Keratinocyte (primary cell): Measurements from ENCODE around the gene CARD16. TPM values are rescaled to one million over a fixed set of nuclear protein-coding genes. Genes with fewer than 3 reads are reported as not detected.
A peak's percentile ranks its signal among the peaks of the same experiment; 100 is the strongest.
"Not testable (repeated sequence)": the region's sequence is repeated elsewhere in the genome, so short reads cannot be mapped to it uniquely, and the experiment has no call there.

ENCODE experiments used
- DNase-seq: peaks from one replicate; pipeline ENCODE4 v3.0.0-alpha.2; 2011; ENCODE audit warnings: low read depth, missing footprints, low spot score
- FAIRE-seq: peaks from 2 replicates; lab custom pipeline; 2011; peaks lifted over from hg19 to GRCh38; lab: Jason Lieb, UNC
- H2AFZ ChIP-seq: 2 replicates; pipeline ENCODE4 v1.6.0; 2012; ENCODE audit warnings: low read length, control low read depth, inconsistent platforms; ENCODE audit not compliant: control insufficient read depth
- H3K27ac ChIP-seq: 2 replicates; pipeline ENCODE4 v1.5.1; 2011; ENCODE audit warnings: low read length; ENCODE audit not compliant: control insufficient read depth, insufficient read depth
- H3K27me3 ChIP-seq: 3 replicates; pipeline ENCODE4 v1.6.0; 2011; ENCODE audit warnings: low read length; ENCODE audit not compliant: control insufficient read depth, insufficient read depth; ENCODE audit errors: extremely low read depth
- H3K36me3 ChIP-seq, 2 experiments: 2 replicates in 1 of 2; 3 replicates in 1 of 2; pipeline ENCODE4 v1.5.1; 2011; ENCODE audit warnings: low read length in 2 of 2, mild to moderate bottlenecking in 1 of 2; ENCODE audit not compliant: control insufficient read depth in 2 of 2, insufficient read depth in 2 of 2; ENCODE audit errors: extremely low read depth in 1 of 2
- H3K4me1 ChIP-seq: 3 replicates; pipeline ENCODE4 v1.5.1; 2011; ENCODE audit warnings: low read length; ENCODE audit not compliant: control insufficient read depth, insufficient read depth; ENCODE audit errors: extremely low read depth
- H3K4me2 ChIP-seq: 3 replicates; pipeline ENCODE4 v1.6.0; 2011; ENCODE audit warnings: low read depth, low read length; ENCODE audit not compliant: control insufficient read depth, insufficient read depth; ENCODE audit errors: extremely low read depth
- H3K4me3 ChIP-seq, 3 experiments: fragments of 200-600 bp in 1 of 3; sonication (generic) in 1 of 3; 2 replicates in 2 of 3; 3 replicates in 1 of 3; pipeline ENCODE4 v1.5.1; 2011 to 2016; ENCODE audit warnings: low read length in 3 of 3, mild to moderate bottlenecking in 3 of 3, control low read depth in 2 of 3, inconsistent platforms in 1 of 3, low read depth in 1 of 3, mixed read lengths in 1 of 3, mixed run types in 1 of 3, moderate library complexity in 1 of 3; ENCODE audit not compliant: control insufficient read depth in 2 of 3, insufficient read depth in 2 of 3; ENCODE audit errors: extremely low read depth in 1 of 3
- H3K79me2 ChIP-seq: 2 replicates; pipeline ENCODE4 v1.6.0; 2012; ENCODE audit warnings: low read length; ENCODE audit not compliant: control insufficient read depth, insufficient read depth
- H3K9ac ChIP-seq: 3 replicates; pipeline ENCODE4 v1.6.0; 2011; ENCODE audit warnings: low read length; ENCODE audit not compliant: control insufficient read depth, insufficient read depth; ENCODE audit errors: extremely low read depth
- H3K9me1 ChIP-seq: 3 replicates; pipeline ENCODE4 v1.6.0; 2011; ENCODE audit warnings: low read length; ENCODE audit not compliant: control insufficient read depth, insufficient read depth; ENCODE audit errors: extremely low read depth
- H3K9me3 ChIP-seq: 2 replicates; pipeline ENCODE4 v1.5.1; 2012; ENCODE audit warnings: low read depth, low read length; ENCODE audit not compliant: control insufficient read depth
- H4K20me1 ChIP-seq: 3 replicates; pipeline ENCODE4 v1.6.0; 2011; ENCODE audit warnings: low read length; ENCODE audit not compliant: control insufficient read depth, insufficient read depth; ENCODE audit errors: extremely low read depth
- EZH2 ChIP-seq: IDR thresholded peaks from one replicate; pipeline ENCODE4 v1.6.1; 2012; ENCODE audit warnings: inconsistent platforms, mild to moderate bottlenecking, low read length, moderate library complexity
- dilution Hi-C: fragments of 300-500 bp; cut with MboI; formaldehyde crosslinking; loops from one replicate; pipeline ENCODE4 v1.7.0; 2020; ENCODE audit warnings: low sequenced_read_pairs; ENCODE audit not compliant: extremely low pct_ligation_motif_present
- polyA plus RNA-seq, 5 experiments: library from polyadenylated mRNA; depleted of rRNA in 3 of 5; stranded (reverse) in 3 of 5; stranded (forward) in 1 of 5; unstranded in 1 of 5; fragments of >200 nt; gene quantifications; 1 replicate in 1 of 5; 2 replicates in 3 of 5; 3 replicates in 1 of 5; pipeline versions ENCODE4 v1.2.1 to v1.2.3, GENCODE V29; 2011 to 2012; ENCODE audit warnings: missing spikeins in 2 of 5, low read depth in 1 of 5, low replicate concordance in 1 of 5
- TF ChIP-seq, protein P1 (sequence below), 3 experiments: IDR thresholded peaks in 1 of 3; conservative IDR thresholded peaks in 1 of 3; optimal IDR thresholded peaks in 1 of 3; 2 replicates in 2 of 3; 3 replicates in 1 of 3; pipeline versions ENCODE3 to v1.5.1; 2011; ENCODE audit warnings: low read length in 3 of 3, mild to moderate bottlenecking in 3 of 3, moderate library complexity in 2 of 3, control low read depth in 1 of 3, inconsistent platforms in 1 of 3; ENCODE audit not compliant: insufficient read depth in 2 of 3; ENCODE audit errors: extremely low read depth in 1 of 3

The CARD16 gene
- polyA plus RNA-seq, 1 donor (not counting 4 experiments of a cell fraction or from before 2014, with no cell fraction given) = 16.6 TPM

DNA sequence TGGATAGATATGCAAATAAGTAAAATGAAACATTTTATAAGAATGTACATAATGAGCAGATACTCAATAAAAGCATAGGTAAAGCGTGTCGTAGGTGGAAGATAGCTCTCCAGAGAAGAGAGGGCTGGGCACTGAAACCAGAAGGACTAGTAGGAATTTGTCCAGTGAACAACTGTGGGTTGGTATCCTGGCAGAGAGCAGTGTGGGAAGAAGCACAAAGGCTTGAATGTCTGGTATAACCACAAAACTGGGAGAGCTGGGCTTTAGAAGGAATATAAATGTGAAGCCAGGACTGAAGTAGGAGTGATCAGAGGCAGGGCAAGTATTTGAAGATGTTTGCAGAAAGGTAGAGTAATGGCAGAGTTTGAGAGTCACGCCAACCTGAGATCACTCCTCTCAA, 33.1 kb upstream of the CARD16 start:
- no peaks in the 10 kb centered on the region for H3K36me3 ChIP-seq
- H3K9me3 ChIP-seq = no peaks in the 10 kb centered on the region
- H3K79me2 ChIP-seq = no peaks in the 10 kb centered on the region
- H3K9ac ChIP-seq = no peak overlapping the region
- H3K9me1 ChIP-seq = no peaks in the 10 kb centered on the region
- no peaks in the 10 kb centered on the region for H4K20me1 ChIP-seq
- H3K27me3 ChIP-seq = no peaks in the 10 kb centered on the region
- peak overlapping the region; percentile 2 for H2AFZ ChIP-seq
- TF ChIP-seq EZH2 = no peak
- TF ChIP-seq, protein P1, sequence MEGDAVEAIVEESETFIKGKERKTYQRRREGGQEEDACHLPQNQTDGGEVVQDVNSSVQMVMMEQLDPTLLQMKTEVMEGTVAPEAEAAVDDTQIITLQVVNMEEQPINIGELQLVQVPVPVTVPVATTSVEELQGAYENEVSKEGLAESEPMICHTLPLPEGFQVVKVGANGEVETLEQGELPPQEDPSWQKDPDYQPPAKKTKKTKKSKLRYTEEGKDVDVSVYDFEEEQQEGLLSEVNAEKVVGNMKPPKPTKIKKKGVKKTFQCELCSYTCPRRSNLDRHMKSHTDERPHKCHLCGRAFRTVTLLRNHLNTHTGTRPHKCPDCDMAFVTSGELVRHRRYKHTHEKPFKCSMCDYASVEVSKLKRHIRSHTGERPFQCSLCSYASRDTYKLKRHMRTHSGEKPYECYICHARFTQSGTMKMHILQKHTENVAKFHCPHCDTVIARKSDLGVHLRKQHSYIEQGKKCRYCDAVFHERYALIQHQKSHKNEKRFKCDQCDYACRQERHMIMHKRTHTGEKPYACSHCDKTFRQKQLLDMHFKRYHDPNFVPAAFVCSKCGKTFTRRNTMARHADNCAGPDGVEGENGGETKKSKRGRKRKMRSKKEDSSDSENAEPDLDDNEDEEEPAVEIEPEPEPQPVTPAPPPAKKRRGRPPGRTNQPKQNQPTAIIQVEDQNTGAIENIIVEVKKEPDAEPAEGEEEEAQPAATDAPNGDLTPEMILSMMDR (optimal IDR thresholded peaks at IDR 0.05 in 1 of 3, IDR thresholded peaks at IDR 0.05 in 1 of 3, conservative IDR thresholded peaks at IDR 0.05 in 1 of 3; ENCODE audit: extremely low read depth in 1 of 3, insufficient read depth in 2 of 3, low read length in 3 of 3) = no peak
- peak overlapping the region; percentile 32 for H3K4me2 ChIP-seq
- DNase-seq (no peak), FAIRE-seq (no peak)
- H3K27ac ChIP-seq = no peak overlapping the region
- peaks cover 8% of the 10 kb centered on the region for H3K4me1 ChIP-seq
- dilution Hi-C loops = no loop called here
- no peak overlapping the region for H3K4me3 ChIP-seq

DNA sequence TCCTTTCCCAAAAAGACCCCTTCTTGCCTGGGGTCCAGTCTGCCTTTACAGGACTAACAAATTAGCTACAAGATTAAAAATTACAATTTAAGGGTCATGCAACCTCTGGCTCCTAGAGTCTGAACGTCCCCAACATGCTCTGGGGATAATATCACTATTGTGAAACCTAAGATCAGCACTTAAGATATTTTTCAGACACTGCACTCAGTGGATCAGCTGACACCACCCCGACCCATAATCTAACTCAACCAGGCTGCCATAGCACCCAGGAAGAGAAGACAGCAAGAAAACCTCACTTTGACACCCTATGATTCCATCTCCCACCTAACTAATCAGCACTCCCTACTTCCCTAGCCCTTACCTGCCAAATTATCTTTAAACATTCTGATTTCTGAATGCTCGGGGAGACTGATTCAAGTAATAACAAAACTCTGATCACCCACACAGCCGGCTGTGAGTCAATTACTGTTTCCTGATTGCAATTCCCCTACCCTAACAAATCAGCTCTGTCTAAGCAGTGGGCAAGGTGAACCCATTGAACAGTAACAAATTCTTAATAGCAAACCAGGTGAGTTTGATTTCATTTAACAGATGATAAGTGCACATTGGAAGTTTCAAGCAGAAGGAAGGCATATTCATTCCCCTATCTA, 32.1 kb upstream of the CARD16 start:
- H3K9me3 ChIP-seq, H4K20me1 ChIP-seq, H3K27ac ChIP-seq, H3K9me1 ChIP-seq, FAIRE-seq, H3K9ac ChIP-seq, H3K36me3 ChIP-seq, H2AFZ ChIP-seq, DNase-seq, H3K27me3 ChIP-seq, dilution Hi-C loops, H3K4me1 ChIP-seq, H3K4me2 ChIP-seq, H3K4me3 ChIP-seq, H3K79me2 ChIP-seq: not testable (repeated sequence)

DNA sequence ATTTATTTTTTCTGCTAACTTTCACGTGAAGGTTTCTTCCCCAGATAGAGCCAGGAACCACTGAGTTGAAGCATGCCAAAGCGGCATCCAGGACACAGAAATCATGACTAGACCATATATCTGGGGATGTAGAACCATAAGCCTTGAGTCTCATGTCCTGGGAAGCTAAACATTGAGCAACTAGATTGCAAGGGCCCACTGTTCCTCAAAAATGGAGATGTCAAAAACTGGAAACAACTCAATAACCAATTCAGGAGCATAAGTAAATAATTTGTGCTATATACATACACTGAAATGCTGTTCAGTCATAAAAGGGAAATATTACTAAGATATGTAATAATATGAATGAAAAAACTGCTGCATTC, 29.0 kb upstream of the CARD16 start:
- H4K20me1 ChIP-seq = no peaks in the 10 kb centered on the region
- DNase-seq (no peak), FAIRE-seq (no peak)
- no peak overlapping the region for H2AFZ ChIP-seq
- no peaks in the 10 kb centered on the region for H3K36me3 ChIP-seq
- H3K9me1 ChIP-seq = no peaks in the 10 kb centered on the region
- no peak overlapping the region for H3K27ac ChIP-seq
- no peaks in the 10 kb centered on the region for H3K27me3 ChIP-seq
- no peak overlapping the region for H3K4me2 ChIP-seq
- H3K4me3 ChIP-seq = no peak overlapping the region
- dilution Hi-C loops = no loop called here
- H3K79me2 ChIP-seq = no peaks in the 10 kb centered on the region
- TF ChIP-seq, protein P1 (optimal IDR thresholded peaks at IDR 0.05 in 1 of 3, IDR thresholded peaks at IDR 0.05 in 1 of 3, conservative IDR thresholded peaks at IDR 0.05 in 1 of 3; ENCODE audit: extremely low read depth in 1 of 3, insufficient read depth in 2 of 3, low read length in 3 of 3) = no peak
- TF ChIP-seq EZH2 = no peak
- H3K9ac ChIP-seq = no peak overlapping the region
- no peaks in the 10 kb centered on the region for H3K9me3 ChIP-seq
- peaks cover 15% of the 10 kb centered on the region for H3K4me1 ChIP-seq
